ENCODE results near the gene NRBF2.
"Not testable (repeated sequence)": the region's sequence is repeated elsewhere in the genome, so short reads cannot be mapped to it uniquely, and the experiment has no call there.

NRBF2 gene

DNA sequence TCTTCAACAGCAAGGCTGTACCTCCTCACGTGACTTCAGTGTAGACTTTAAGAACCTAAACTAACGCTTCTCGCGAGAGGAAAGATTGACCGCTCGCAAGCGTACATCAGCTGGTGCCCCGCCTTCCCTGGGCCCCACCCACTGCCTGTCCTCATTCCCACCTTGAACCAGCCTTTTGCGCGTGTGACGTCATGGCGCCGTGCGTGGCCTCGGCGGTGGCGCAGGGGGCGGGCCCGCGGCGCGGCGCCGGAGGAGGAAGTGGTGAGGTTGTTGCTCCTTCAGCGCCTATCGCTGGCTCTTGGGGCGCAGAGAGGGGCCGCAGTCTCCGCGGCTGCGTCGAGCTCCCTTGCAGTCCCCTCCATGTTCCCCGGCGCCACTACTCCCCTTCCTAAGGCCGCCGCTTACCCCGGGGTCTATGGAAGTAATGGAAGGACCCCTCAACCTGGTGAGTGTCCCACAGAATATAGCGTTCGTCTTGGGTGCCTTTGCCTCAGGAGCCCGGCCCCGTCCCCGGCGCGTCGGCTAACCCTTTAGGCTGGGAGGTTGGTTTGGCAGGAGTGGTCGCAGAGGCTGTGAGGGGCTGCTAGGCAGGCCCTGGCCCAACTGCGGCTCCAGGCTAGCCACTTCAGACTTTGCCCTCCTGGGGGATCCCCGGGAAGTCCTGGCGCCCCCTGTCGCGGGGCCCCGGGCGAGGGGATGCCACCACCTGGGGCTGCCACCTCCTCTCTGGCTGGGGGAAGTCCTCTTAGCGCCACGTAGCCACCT is at the start of gene NRBF2:
Gene NRBF2 (plus strand): TSS at position 273 of the 765 bp plus-strand sequence. CDS start 143 bp downstream, at position 416.
- in situ Hi-C loops (cut with MboI; ENCODE audit: low sequenced_read_pairs) = no loop called here

DNA sequence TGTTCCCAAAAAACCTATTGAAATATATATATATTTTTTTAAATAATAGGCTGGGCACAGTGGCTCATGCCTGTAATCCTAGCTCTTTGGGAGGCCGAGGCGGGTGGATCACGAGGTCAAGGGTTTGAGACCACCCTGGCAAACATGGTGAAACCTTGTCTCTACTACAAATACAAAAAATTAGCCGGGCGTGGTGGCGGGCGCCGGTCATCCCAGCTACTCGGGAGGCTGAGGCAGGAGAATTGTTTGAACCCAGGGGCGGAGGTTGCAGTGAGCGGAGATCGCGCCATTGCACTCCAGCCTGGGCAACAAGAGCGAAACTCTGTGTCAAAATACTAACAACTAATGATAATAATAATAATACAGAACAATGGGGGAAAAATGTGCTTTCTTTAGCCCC is 49.7 kb upstream of the NRBF2 start:
- in situ Hi-C loops (cut with MboI; ENCODE audit: low sequenced_read_pairs) = not testable (repeated sequence)

DNA sequence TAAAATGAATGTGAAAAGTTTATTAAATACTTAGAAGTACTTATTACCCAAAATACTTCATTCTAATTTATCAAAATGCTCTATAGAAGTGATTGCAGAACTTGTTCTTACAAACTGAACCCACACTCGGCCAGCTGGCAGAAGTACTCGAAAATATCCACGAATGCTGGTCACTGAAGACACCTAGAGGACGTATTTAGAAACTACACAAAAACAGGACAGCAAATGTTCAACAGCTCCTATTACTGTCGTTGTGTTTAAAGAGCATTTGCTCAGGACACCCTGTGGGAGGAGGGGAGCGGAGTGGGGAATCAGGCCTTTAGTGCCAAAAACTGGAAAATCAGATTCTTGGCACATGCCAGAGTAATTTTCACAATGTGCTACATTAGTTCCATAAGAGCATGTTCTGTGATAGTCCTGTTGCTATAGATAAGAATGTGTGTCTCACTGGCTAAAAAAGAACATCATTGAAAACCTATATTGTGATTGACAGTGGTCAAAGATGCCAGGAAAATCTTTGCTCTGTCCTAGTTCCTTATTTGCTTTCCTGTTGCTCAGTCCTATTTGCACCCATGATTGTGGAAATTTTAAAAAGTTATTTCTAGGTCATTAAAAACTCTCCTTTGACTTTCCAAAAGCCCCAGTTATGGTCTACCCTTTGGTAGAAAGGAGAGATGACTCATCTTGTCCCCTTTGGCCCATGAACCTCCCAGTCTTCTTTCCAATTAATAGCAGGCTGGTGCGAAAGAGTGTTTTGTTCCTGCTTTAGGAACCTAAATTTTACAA is 49.0 kb upstream of the NRBF2 start:
- in situ Hi-C loops (cut with MboI; ENCODE audit: low sequenced_read_pairs) = no loop called here

- in situ Hi-C loops (cut with MboI; ENCODE audit: low sequenced_read_pairs) = no loop called here
These were observed 48.3 kb upstream of the NRBF2 start for GRCh38 chr10:63084690-63085382.

DNA sequence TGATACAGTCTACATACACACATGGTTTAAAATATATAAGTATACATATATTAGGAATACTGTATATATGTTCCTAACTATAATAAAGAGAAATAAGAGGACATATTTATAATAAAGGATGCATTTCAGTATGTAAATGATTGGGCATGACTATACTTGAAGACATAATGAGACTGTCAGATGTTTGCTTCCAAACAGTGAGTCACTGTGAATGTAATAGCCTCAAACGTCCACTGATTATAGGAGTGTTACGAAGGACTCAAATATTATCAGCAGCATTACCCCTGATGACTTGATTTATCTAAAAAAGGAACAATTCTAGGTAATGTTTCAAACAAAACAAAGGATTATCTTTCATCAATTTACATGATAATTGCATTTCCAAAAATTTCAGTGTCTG is 39.9 kb upstream of the NRBF2 start:
- in situ Hi-C loops (cut with MboI; ENCODE audit: low sequenced_read_pairs) = no loop called here

GRCh38 chr10:63094405-63094804 is 38.7 kb upstream of the NRBF2 start:
- in situ Hi-C loops (cut with MboI; ENCODE audit: low sequenced_read_pairs) = no loop called here

GRCh38 chr10:63094881-63095280 is 38.2 kb upstream of the NRBF2 start:
- in situ Hi-C loops (cut with MboI; ENCODE audit: low sequenced_read_pairs) = no loop called here

DNA sequence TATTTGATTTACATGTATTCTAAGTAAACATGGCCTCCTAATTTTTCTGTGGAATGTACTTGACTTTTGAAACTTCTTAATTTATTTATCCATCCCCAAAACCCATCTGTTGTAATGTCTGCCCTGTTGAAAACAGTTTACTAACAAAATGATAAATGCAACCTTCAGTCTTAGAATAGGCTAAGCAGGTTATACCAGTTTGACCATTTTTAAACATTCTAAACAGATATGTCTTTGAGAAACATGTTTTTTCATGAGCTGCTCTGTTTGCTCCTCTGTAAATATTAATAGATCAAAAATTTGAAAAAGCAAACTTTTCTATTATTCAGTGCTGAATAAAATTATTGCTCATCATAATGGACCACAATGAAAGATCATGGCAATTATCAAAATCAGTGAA is 33.4 kb upstream of the NRBF2 start:
- in situ Hi-C loops (cut with MboI; ENCODE audit: low sequenced_read_pairs) = no loop called here

DNA sequence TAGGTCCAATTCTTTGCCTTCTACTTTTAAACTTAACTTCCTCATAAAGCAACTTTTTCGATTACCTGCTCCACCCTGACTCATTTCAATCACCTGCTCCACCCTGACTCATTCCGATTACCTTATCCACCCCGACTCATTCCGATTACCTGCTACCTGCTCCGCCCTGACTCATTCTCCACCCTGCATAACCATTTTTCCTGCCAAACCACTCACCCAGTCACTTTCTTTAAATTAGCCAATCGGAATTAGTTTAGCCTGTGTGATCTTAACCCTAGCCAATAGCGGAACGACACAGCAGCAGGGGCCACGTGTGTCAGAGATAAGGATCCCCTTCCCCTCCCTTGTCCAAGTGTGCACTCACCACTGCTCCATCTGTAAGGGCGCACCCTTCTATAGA is 32.0 kb upstream of the NRBF2 start:
- in situ Hi-C loops (cut with MboI; ENCODE audit: low sequenced_read_pairs) = not testable (repeated sequence)

GRCh38 chr10:63102279-63102883 is 30.7 kb upstream of the NRBF2 start:
- in situ Hi-C loops (cut with MboI; ENCODE audit: low sequenced_read_pairs) = not testable (repeated sequence)

DNA sequence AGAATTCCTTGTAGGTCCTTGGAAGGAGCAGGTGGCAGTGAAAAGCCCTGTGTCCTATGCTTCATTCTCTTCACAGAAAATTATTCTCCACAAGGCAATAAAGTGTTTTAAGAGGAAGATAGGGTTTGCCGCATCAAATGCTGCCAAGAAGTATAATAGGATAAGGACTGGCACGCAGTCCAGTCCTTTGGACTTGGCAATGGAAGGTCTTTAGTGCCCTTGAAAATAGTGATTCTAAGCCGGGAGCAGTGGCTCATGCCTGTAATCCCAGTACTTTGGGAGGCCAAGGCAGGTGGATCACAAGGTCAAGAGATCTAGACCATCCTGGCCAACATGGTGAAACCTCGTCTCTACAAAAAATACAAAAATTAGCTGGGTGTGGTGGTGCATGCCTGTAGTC is 29.9 kb upstream of the NRBF2 start:
- in situ Hi-C loops (cut with MboI; ENCODE audit: low sequenced_read_pairs) = not testable (repeated sequence)

DNA sequence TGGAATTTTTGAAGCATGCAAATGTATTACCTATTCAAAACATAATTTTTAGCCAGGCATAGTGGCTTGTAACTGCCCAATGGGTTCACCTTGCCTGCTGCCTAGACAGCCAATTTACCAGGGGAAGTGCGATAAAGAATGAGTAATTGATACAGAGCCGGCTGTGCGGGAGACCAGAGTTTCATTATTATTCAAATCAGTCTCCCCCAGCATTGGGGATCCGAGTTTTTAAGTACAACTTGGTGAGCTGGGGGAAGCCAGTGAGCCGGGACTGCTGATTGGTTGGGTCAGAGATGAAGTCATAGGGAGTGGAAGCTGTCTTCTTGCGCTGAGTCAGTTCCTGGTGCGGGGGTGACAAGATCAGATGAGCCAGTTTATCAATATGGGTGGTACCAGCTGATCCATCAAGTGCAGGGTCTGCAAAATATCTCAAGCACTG is 29.1 kb upstream of the NRBF2 start:
- in situ Hi-C loops (cut with MboI; ENCODE audit: low sequenced_read_pairs) = no loop called here

DNA sequence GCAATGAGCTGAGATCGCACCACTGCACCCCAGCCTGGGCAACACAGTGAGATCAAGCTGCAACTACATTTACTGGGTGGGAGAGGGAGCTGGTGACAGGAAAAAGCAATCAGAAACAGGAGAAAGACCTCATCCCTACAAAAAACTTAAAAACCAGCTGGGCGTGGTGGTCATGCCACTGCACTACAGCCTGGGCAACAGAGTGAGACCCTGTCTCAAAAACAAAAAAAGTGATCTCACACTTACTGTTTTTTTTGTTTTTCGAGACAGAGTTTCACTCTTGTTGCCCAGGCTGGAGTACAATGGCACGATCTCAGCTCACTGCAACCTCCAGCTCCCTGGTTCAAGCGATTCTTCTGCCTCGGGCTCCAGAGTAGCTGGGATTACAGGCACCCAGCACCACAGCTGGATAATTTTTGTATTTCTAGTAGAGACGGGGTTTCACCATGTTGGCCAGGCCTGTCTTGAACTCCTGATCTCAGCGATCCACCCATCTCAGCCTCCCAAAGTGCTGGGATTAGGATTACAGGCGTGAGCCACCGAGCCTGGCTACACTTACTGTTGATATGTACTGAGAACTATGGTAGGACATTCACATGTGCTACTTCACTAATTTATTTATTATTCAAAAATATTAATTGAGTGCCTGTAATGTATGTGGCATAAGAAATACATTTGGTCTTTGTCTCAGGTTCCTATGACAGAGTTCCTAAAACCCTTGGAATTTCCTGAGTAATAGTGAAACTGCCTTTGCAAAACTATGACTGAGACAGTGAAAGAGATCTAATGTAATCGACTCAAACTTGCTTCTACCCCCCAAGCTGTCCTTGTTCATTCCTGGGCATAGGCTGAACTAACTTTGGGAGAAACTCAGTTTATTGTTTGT is 27.7 kb upstream of the NRBF2 start:
- in situ Hi-C loops (cut with MboI; ENCODE audit: low sequenced_read_pairs) = no loop called here

GRCh38 chr10:63106111-63106755 is 26.9 kb upstream of the NRBF2 start:
- in situ Hi-C loops (cut with MboI; ENCODE audit: low sequenced_read_pairs) = no loop called here

DNA sequence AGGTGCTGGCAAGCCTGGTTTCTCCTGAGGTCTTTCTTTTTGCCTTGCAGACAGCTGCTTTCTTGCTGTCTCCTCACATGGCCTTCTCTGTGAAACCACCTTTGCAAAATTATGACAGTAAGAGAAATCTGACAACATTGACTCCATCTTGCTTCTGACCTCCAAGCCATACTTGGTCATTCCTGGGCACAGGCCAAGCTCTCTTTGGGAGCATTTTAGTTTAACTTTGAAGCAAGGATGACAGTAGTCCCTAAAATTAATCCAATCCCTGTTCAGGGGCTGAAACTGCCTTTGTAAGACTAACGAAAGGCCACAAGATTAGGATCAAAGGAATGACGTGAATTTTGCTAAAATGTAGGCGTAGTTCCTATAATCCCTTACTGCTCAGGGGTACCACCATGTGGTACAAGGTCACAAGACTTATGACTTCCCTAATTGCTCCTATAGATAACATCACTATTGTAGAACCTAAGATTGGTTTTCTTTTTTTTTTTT is 25.1 kb upstream of the NRBF2 start:
- in situ Hi-C loops (cut with MboI; ENCODE audit: low sequenced_read_pairs) = no loop called here

DNA sequence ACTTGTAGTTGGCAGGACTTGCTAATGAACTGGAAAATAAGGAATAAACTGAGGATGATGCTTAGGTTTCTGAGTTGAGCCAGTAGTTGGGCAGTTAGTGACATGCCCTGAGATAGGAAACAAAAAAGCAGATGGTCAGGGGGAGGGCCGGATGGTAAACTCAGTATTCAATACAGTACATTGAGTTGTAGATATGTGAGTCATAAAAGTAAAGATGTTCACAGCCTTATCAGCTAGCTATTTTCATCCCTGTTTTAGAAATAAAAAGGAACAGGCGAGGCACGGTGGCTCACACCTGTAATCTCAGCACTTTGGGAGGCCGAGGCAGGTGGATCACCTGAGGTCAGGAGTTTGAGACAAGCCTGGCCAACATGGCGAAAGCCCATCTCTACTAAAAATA is 22.2 kb upstream of the NRBF2 start:
- in situ Hi-C loops (cut with MboI; ENCODE audit: low sequenced_read_pairs) = no loop called here

GRCh38 chr10:63114031-63114814 is 18.9 kb upstream of the NRBF2 start:
- in situ Hi-C loops (cut with MboI; ENCODE audit: low sequenced_read_pairs) = no loop called here

GRCh38 chr10:63115732-63116383 is 17.3 kb upstream of the NRBF2 start:
- in situ Hi-C loops (cut with MboI; ENCODE audit: low sequenced_read_pairs) = no loop called here
